Stimulated activated CD4-positive, alpha-beta T cell treated with anti-CD3 and anti-CD28 coated beads, Interleukin-2, amount 100 ng/mL, for 48 hours (primary cell): Measurements from ENCODE around the gene SUMO1.

ENCODE experiments used
- DNase-seq, 2 donors: peaks; one replicate each; pipeline ENCODE4 v3.0.0-alpha.2; 2020

Gene SUMO1

GRCh38 chr2:202196727-202197126 is 41.7 kb downstream of the SUMO1 start:
- no peak for DNase-seq

- DNase-seq = no peak
These were observed 44.0 kb downstream of the SUMO1 start for GRCh38 chr2:202194418-202194817.

GRCh38 chr2:202193881-202194353 is 44.5 kb downstream of the SUMO1 start:
- no peak for DNase-seq

- DNase-seq = no peak
These were observed 45.1 kb downstream of the SUMO1 start for GRCh38 chr2:202193305-202193704.

- DNase-seq = no peak
These were observed 50.8 kb downstream of the SUMO1 start for GRCh38 chr2:202187570-202187969.

GRCh38 chr2:202186641-202187202 is 51.7 kb downstream of the SUMO1 start:
- no peak for DNase-seq

GRCh38 chr2:202185156-202185555 is 53.2 kb downstream of the SUMO1 start:
- no peak for DNase-seq

GRCh38 chr2:202184557-202184956 is 53.8 kb downstream of the SUMO1 start:
- no peak for DNase-seq

GRCh38 chr2:202178346-202178958 is 59.9 kb downstream of the SUMO1 start:
- DNase-seq = peak; percentile 47 to 55

- DNase-seq = peak in 1 of 2 donors; percentile 37
These were observed 65.8 kb downstream of the SUMO1 start for GRCh38 chr2:202172439-202173211.

- DNase-seq = peak in 1 of 2 donors; percentile 13
These were observed 67.1 kb downstream of the SUMO1 start for GRCh38 chr2:202171241-202171825.

- DNase-seq = no peak
These were observed 68.5 kb downstream of the SUMO1 start for GRCh38 chr2:202169832-202170424.

- no peak for DNase-seq
These were observed 69.3 kb downstream of the SUMO1 start for GRCh38 chr2:202169131-202169530.

- DNase-seq = no peak
These were observed 72.5 kb downstream of the SUMO1 start for GRCh38 chr2:202165945-202166344.

GRCh38 chr2:202165208-202165607 is 73.2 kb downstream of the SUMO1 start:
- no peak for DNase-seq

- DNase-seq = no peak
These were observed 74.0 kb downstream of the SUMO1 start for GRCh38 chr2:202164411-202164810.

GRCh38 chr2:202161151-202161835 is 77.1 kb downstream of the SUMO1 start:
- DNase-seq = no peak

GRCh38 chr2:202158796-202159195 is 79.6 kb downstream of the SUMO1 start:
- no peak for DNase-seq

- no peak for DNase-seq
These were observed 81.0 kb downstream of the SUMO1 start for GRCh38 chr2:202157211-202157990.
